ENCODE results near the gene TIMP1. TPM values are rescaled to one million over a fixed set of nuclear protein-coding genes. Genes with fewer than 3 reads are reported as not detected.

TIMP1 gene
- total RNA-seq (100 to 1,000 TPM; 147 to 156 TPM), polyA plus RNA-seq (100 to 1,000 TPM; 320 to 339 TPM)

GRCh38 chrX:47581731-47582647, at the start of gene TIMP1:
TSS of gene TIMP1 (plus strand) at chrX:47582436. CDS start at chrX:47583416, 980 bp downstream.
- Mint-ChIP-seq H3K36me3 (peaks cover 7 to 17% of the 10 kb centered on the region in 2 donors), H3K4me1 (peaks cover 30 to 55% (median 44%) of the 10 kb centered on the region in 4 donors), H3K27me3 (no peaks in the 10 kb centered on the region), H3K4me3 (peak within 1 kb of the TSS; percentile 67 to 89 (median 80)), H3K9me3 (no peaks in the 10 kb centered on the region), H3K27ac (peak within 1 kb of the TSS; percentile 80 to 95 (median 84))
- ChIA-PET POLR2A (ENCODE audit: partially characterized antibody) (interaction anchor here (0.7 to 3.2 kb wide), 16 partner anchors 8 to 364 kb away, joined by 3 to 42 read pairs (median 5); partner anchors contain the start of genes ARAF, CFP, ELK1 and SYN1), CTCF (ENCODE audit: partially characterized antibody) (interaction anchor here (0.6 to 1.8 kb wide), 3 partner anchors 13 to 1284 kb away, joined by 3 to 5 read pairs (median 3); no protein-coding TSS in a partner anchor)
- peak within 1 kb of the TSS; percentile 52 for H3K27ac ChIP-seq (ENCODE audit: low read depth, low read length)
- no peaks in the 10 kb centered on the region for H3K27me3 ChIP-seq (ENCODE audit: insufficient read depth, low read length)
- peaks cover 45% of the 10 kb centered on the region for H3K4me1 ChIP-seq (ENCODE audit: insufficient read depth, low read length)
- peak within 1 kb of the TSS; percentile 15 to 38 for H3K4me3 ChIP-seq (ENCODE audit: low read length in 2 of 2)
- H3K36me3 ChIP-seq (ENCODE audit: insufficient read depth, low read length), result no peaks in the 10 kb centered on the region
- peak; percentile 63 to 90 (median 71) for DNase-seq
- intact Hi-C loops (cut with micrococcal nuclease), result loop anchor here (5.0 kb wide), 1 partner anchor 40 kb away; no protein-coding TSS in a partner anchor
- H3K9me3 ChIP-seq (ENCODE audit: control insufficient read depth in 1 of 2, low read length in 2 of 2), result no peaks in the 10 kb centered on the region

GRCh38 chrX:47539860-47540259, 42.4 kb upstream of the TIMP1 start:
- H3K36me3 Mint-ChIP-seq, result no peaks in the 10 kb centered on the region
- H3K27me3 Mint-ChIP-seq, result no peaks in the 10 kb centered on the region
- H3K9me3 Mint-ChIP-seq, result no peaks in the 10 kb centered on the region
- ChIA-PET CTCF (ENCODE audit: partially characterized antibody) (interaction anchor here (0.7 to 1.7 kb wide), 2 partner anchors 108 to 356 kb away, joined by 3 read pairs; no protein-coding TSS in a partner anchor), POLR2A (ENCODE audit: partially characterized antibody) (no interaction called here)
- H3K27ac Mint-ChIP-seq, result no peak overlapping the region
- H3K27me3 ChIP-seq (ENCODE audit: insufficient read depth, low read length), result no peaks in the 10 kb centered on the region
- no peak overlapping the region for H3K4me3 ChIP-seq (ENCODE audit: low read length in 2 of 2)
- no peaks in the 10 kb centered on the region for H3K9me3 ChIP-seq (ENCODE audit: control insufficient read depth in 1 of 2, low read length in 2 of 2)
- no peaks in the 10 kb centered on the region for H3K4me1 ChIP-seq (ENCODE audit: insufficient read depth, low read length)
- intact Hi-C loops (cut with micrococcal nuclease), result no loop called here
- no peak overlapping the region for H3K27ac ChIP-seq (ENCODE audit: low read depth, low read length)
- H3K4me3 Mint-ChIP-seq, result no peak overlapping the region
- no peak for DNase-seq
- no peaks in the 10 kb centered on the region for H3K4me1 Mint-ChIP-seq
- H3K36me3 ChIP-seq (ENCODE audit: insufficient read depth, low read length), result no peaks in the 10 kb centered on the region

GRCh38 chrX:47540754-47541538, 41.3 kb upstream of the TIMP1 start:
- H3K4me3 ChIP-seq (ENCODE audit: low read length in 2 of 2), result no peak overlapping the region
- DNase-seq, result no peak
- Mint-ChIP-seq H3K36me3 (no peaks in the 10 kb centered on the region), H3K27me3 (no peaks in the 10 kb centered on the region), H3K9me3 (no peaks in the 10 kb centered on the region), H3K4me3 (no peak overlapping the region), H3K27ac (no peak overlapping the region), H3K4me1 (no peaks in the 10 kb centered on the region)
- no peaks in the 10 kb centered on the region for H3K27me3 ChIP-seq (ENCODE audit: insufficient read depth, low read length)
- no peaks in the 10 kb centered on the region for H3K4me1 ChIP-seq (ENCODE audit: insufficient read depth, low read length)
- ChIA-PET CTCF (ENCODE audit: partially characterized antibody) (interaction anchor here (0.6 to 1.6 kb wide), 3 partner anchors 40 to 357 kb away, joined by 3 to 6 read pairs (median 4); no protein-coding TSS in a partner anchor), POLR2A (ENCODE audit: partially characterized antibody) (no interaction called here)
- intact Hi-C loops (cut with micrococcal nuclease), result loop anchor here (1.0 kb wide), 1 partner anchor 485 kb away; no protein-coding TSS in a partner anchor
- no peaks in the 10 kb centered on the region for H3K9me3 ChIP-seq (ENCODE audit: control insufficient read depth in 1 of 2, low read length in 2 of 2)
- H3K36me3 ChIP-seq (ENCODE audit: insufficient read depth, low read length), result no peaks in the 10 kb centered on the region
- H3K27ac ChIP-seq (ENCODE audit: low read depth, low read length), result no peak overlapping the region

GRCh38 chrX:47543496-47543895, 38.7 kb upstream of the TIMP1 start:
- ChIA-PET CTCF (ENCODE audit: partially characterized antibody) (interaction anchor here (1.6 kb wide), 1 partner anchor 101 kb away, joined by 3 read pairs; no protein-coding TSS in a partner anchor), POLR2A (ENCODE audit: partially characterized antibody) (no interaction called here)
- no peak overlapping the region for H3K27ac Mint-ChIP-seq
- no peaks in the 10 kb centered on the region for H3K9me3 Mint-ChIP-seq
- H3K4me3 ChIP-seq (ENCODE audit: low read length in 2 of 2), result no peak overlapping the region
- no peaks in the 10 kb centered on the region for H3K27me3 Mint-ChIP-seq
- no peak for DNase-seq
- no peaks in the 10 kb centered on the region for H3K36me3 ChIP-seq (ENCODE audit: insufficient read depth, low read length)
- intact Hi-C loops (cut with micrococcal nuclease), result no loop called here
- H3K9me3 ChIP-seq (ENCODE audit: control insufficient read depth in 1 of 2, low read length in 2 of 2), result no peaks in the 10 kb centered on the region
- no peak overlapping the region for H3K4me3 Mint-ChIP-seq
- H3K27ac ChIP-seq (ENCODE audit: low read depth, low read length), result no peak overlapping the region
- no peaks in the 10 kb centered on the region for H3K27me3 ChIP-seq (ENCODE audit: insufficient read depth, low read length)
- H3K4me1 ChIP-seq (ENCODE audit: insufficient read depth, low read length), result no peaks in the 10 kb centered on the region
- no peaks in the 10 kb centered on the region for H3K36me3 Mint-ChIP-seq
- no peaks in the 10 kb centered on the region for H3K4me1 Mint-ChIP-seq

- POLR2A ChIA-PET (ENCODE audit: partially characterized antibody), result interaction anchor here (0.7 to 2.8 kb wide), 9 partner anchors 12 to 719 kb away, joined by 3 to 11 read pairs (median 3); partner anchors contain the start of genes ELK1, NDUFB11, RBM10 and RP2
- peaks cover 0 to 5% of the 10 kb centered on the region in 2 donors for H3K36me3 Mint-ChIP-seq
- CTCF ChIA-PET (ENCODE audit: partially characterized antibody), result interaction anchor here (1.1 kb wide), 2 partner anchors 32 to 74 kb away, joined by 3 read pairs; partner anchors contain the start of gene CFP
- intact Hi-C loops (cut with micrococcal nuclease), result loop anchor here (1.0 to 5.0 kb wide), 2 partner anchors 281 to 338 kb away; partner anchors contain the start of genes CDK16 and ZNF81
- H3K27me3 Mint-ChIP-seq, result no peaks in the 10 kb centered on the region
- no peaks in the 10 kb centered on the region for H3K9me3 Mint-ChIP-seq
- Histone ChIP-seq H3K36me3 (ENCODE audit: insufficient read depth, low read length) (no peaks in the 10 kb centered on the region), H3K4me3 (ENCODE audit: low read length in 2 of 2) (peak overlapping the region in 1 of 2 donors; percentile 52), H3K4me1 (ENCODE audit: insufficient read depth, low read length) (peaks cover 10% of the 10 kb centered on the region), H3K27me3 (ENCODE audit: insufficient read depth, low read length) (no peaks in the 10 kb centered on the region), H3K9me3 (ENCODE audit: control insufficient read depth in 1 of 2, low read length in 2 of 2) (no peaks in the 10 kb centered on the region), H3K27ac (ENCODE audit: low read depth, low read length) (peak overlapping the region; percentile 60)
- H3K27ac Mint-ChIP-seq, result peak overlapping the region; percentile 84 to 98 (median 96)
- peak; percentile 82 to 92 (median 83) for DNase-seq
- H3K4me3 Mint-ChIP-seq, result peak overlapping the region; percentile 89 to 97 (median 94)
- peaks cover 10 to 26% (median 19%) of the 10 kb centered on the region in 4 donors for H3K4me1 Mint-ChIP-seq
Measured at GRCh38 chrX:47556045-47556623, 26.1 kb upstream of the TIMP1 start.

GRCh38 chrX:47558436-47558835, 23.8 kb upstream of the TIMP1 start:
- Mint-ChIP-seq H3K27me3 (no peaks in the 10 kb centered on the region), H3K4me1 (peaks cover 18 to 44% (median 32%) of the 10 kb centered on the region in 4 donors), H3K4me3 (peak overlapping the region in 2 of 8 donors; percentile 30 to 36), H3K27ac (no peak overlapping the region), H3K9me3 (peaks cover 0 to 2% (median 0%) of the 10 kb centered on the region in 8 donors), H3K36me3 (peaks cover 0 to 16% of the 10 kb centered on the region in 2 donors)
- Histone ChIP-seq H3K4me1 (ENCODE audit: insufficient read depth, low read length) (peaks cover 28% of the 10 kb centered on the region), H3K4me3 (ENCODE audit: low read length in 2 of 2) (no peak overlapping the region), H3K9me3 (ENCODE audit: control insufficient read depth in 1 of 2, low read length in 2 of 2) (no peaks in the 10 kb centered on the region), H3K27me3 (ENCODE audit: insufficient read depth, low read length) (no peaks in the 10 kb centered on the region), H3K27ac (ENCODE audit: low read depth, low read length) (no peak overlapping the region), H3K36me3 (ENCODE audit: insufficient read depth, low read length) (peaks cover 7% of the 10 kb centered on the region)
- DNase-seq, result no peak
- intact Hi-C loops (cut with micrococcal nuclease), result loop anchor here (5.0 kb wide), 1 partner anchor 279 kb away; the partner anchor contains the start of gene ZNF81
- ChIA-PET CTCF (ENCODE audit: partially characterized antibody) (no interaction called here), POLR2A (ENCODE audit: partially characterized antibody) (interaction anchor here (1.0 to 2.8 kb wide), 2 partner anchors 38 to 75 kb away, joined by 3 to 11 read pairs; no protein-coding TSS in a partner anchor)

Data from CD4-positive, alpha-beta memory T cell (primary cell).